GM12878 (cell line): ENCODE measurements around the gene CHD5. TPM values are rescaled to one million over a fixed set of nuclear protein-coding genes. Genes with fewer than 3 reads are reported as not detected.
A peak's percentile ranks its signal among the peaks of the same experiment; 100 is the strongest.

Experiments
- BCL11A ChIP-seq: IDR thresholded peaks from 2 replicates; pipeline ENCODE4 v1.6.1; 2011; ENCODE audit warnings: low read depth, low read length
- BMI1 ChIP-seq: fragments of 450-650 bp; IDR thresholded peaks from 2 replicates; pipeline ENCODE4 v1.6.1; 2016; ENCODE audit warnings: mild to moderate bottlenecking, moderate library complexity, borderline replicate concordance
- CBX3 ChIP-seq: fragments of 200-600 bp; sonication (generic); IDR thresholded peaks from 2 replicates; pipeline ENCODE4 v1.6.1; 2016; ENCODE audit warnings: low read depth, borderline replicate concordance
- CTCF ChIP-seq, 3 experiments: IDR thresholded peaks in 2 of 3; conservative IDR thresholded peaks in 1 of 3; 2 replicates each; pipeline ENCODE4 v1.5.1; 2011; ENCODE audit warnings: low read depth in 3 of 3, low read length in 3 of 3, mild to moderate bottlenecking in 3 of 3, control low read depth in 2 of 3, moderate library complexity in 2 of 3, inconsistent platforms in 1 of 3, mixed read lengths in 1 of 3; ENCODE audit not compliant: control insufficient read depth in 2 of 3, insufficient read depth in 1 of 3; ENCODE audit errors: extremely low read depth in 1 of 3
- EZH2 ChIP-seq: IDR thresholded peaks from 2 replicates; pipeline ENCODE4 v1.6.1; 2012; ENCODE audit warnings: low read depth, mild to moderate bottlenecking, control low read depth, inconsistent platforms, low read length, borderline replicate concordance; ENCODE audit not compliant: control insufficient read depth
- IRF3 ChIP-seq: fragments of 450-650 bp; IDR thresholded peaks from 2 replicates; pipeline ENCODE4 v1.6.1; 2014; ENCODE audit warnings: mild to moderate bottlenecking
- MEF2A ChIP-seq: IDR thresholded peaks from 2 replicates; pipeline ENCODE4 v1.6.1; 2011; ENCODE audit warnings: low read depth, mild to moderate bottlenecking, low read length, moderate library complexity; ENCODE audit not compliant: insufficient read depth
- NFYA ChIP-seq: IDR thresholded peaks from 2 replicates; pipeline ENCODE4 v1.6.1; 2011; ENCODE audit warnings: low read depth, mild to moderate bottlenecking, low read length, improper control_type of control experiment, borderline replicate concordance
- NRF1 ChIP-seq: conservative IDR thresholded peaks from 2 replicates; pipeline ENCODE4 v1.6.1; 2011; ENCODE audit warnings: mild to moderate bottlenecking, low read depth, low read length, improper control_type of control experiment
- POU2F2 ChIP-seq: IDR thresholded peaks from 3 replicates; pipeline ENCODE4 v1.6.1; 2011; ENCODE audit warnings: low read depth, mild to moderate bottlenecking, low read length, borderline replicate concordance
- RAD21 ChIP-seq: IDR thresholded peaks from 2 replicates; pipeline ENCODE4 v1.6.1; 2011; ENCODE audit warnings: mild to moderate bottlenecking, low read depth, low read length, moderate library complexity; ENCODE audit not compliant: insufficient read depth
- SP1 ChIP-seq: IDR thresholded peaks from one replicate; pipeline ENCODE4 v1.6.1; 2011; ENCODE audit warnings: low read depth, low read length
- SREBF1 ChIP-seq: IDR thresholded peaks from 2 replicates; pipeline ENCODE4 v1.6.1; 2012; ENCODE audit warnings: mild to moderate bottlenecking, low read length
- SUPT20H ChIP-seq: IDR thresholded peaks from 2 replicates; pipeline ENCODE4 v1.6.1; 2011; ENCODE audit warnings: low read depth, mild to moderate bottlenecking, low read length, moderate library complexity, borderline replicate concordance; ENCODE audit not compliant: control insufficient read depth
- TCF12 ChIP-seq: IDR thresholded peaks from 2 replicates; pipeline ENCODE4 v1.6.1; 2011; ENCODE audit warnings: low read depth, mild to moderate bottlenecking, low read length
- USF1 ChIP-seq: IDR thresholded peaks from 2 replicates; pipeline ENCODE4 v1.6.1; 2011; ENCODE audit warnings: borderline replicate concordance, low read depth, mild to moderate bottlenecking, moderate library complexity, mixed read lengths, low read length; ENCODE audit not compliant: insufficient read depth; ENCODE audit errors: extremely low read length
- ZNF207 ChIP-seq: fragments of 450-650 bp; IDR thresholded peaks from 2 replicates; pipeline ENCODE4 v1.6.1; 2014; ENCODE audit warnings: antibody characterized with exemption, mild to moderate bottlenecking, borderline replicate concordance
- ZNF592 ChIP-seq: fragments of 450-650 bp; IDR thresholded peaks from 2 replicates; pipeline ENCODE4 v1.6.1; 2017; ENCODE audit warnings: mild to moderate bottlenecking, moderate library complexity
- polyA plus RNA-seq, 11 experiments: library from polyadenylated mRNA; depleted of rRNA in 4 of 11; unstranded in 6 of 11; stranded (reverse) in 5 of 11; fragments of >200 nt; fragmentation: Nextera tagmentation in 4 of 11; fragmentation: Illumina TruSeq in 1 of 11; extraction: Ambion mirVana in 4 of 11; extraction: Trizol in 1 of 11; gene quantifications; 1 replicate in 1 of 11; 2 replicates in 10 of 11; pipeline versions ENCODE4 v1.2.1 to v1.2.3, GENCODE V29; 2011 to 2016; ENCODE audit warnings: inconsistent platforms in 2 of 11, missing spikeins in 2 of 11, low read depth in 1 of 11
- total RNA-seq, 4 experiments: library from RNA; depleted of rRNA in 3 of 4; stranded (reverse); fragments of >200 nt in 3 of 4; fragmentation: Illumina TruSeq in 1 of 4; extraction: Trizol in 1 of 4; gene quantifications; 2 replicates each; pipeline versions ENCODE4 v1.2.1 to v1.2.3, GENCODE V29; 2013 to 2021

Gene CHD5
- total and polyA plus RNA-seq, 10 of the 15 experiments (the other 5 are each of a cell fraction or from before 2014, with no cell fraction given) = 0.03 to 0.49 (median 0.13) TPM; not detected in 3

- TF ChIP-seq ZNF592 = no peak
- no peak for TF ChIP-seq EZH2
- TF ChIP-seq SUPT20H = no peak
- TF ChIP-seq BCL11A = no peak
- peak; percentile 29 to 53 (median 39); a peak in 3 of 6 replicates for TF ChIP-seq CTCF (IDR thresholded peaks at IDR 0.05 in 2 of 3, conservative IDR thresholded peaks at IDR 0.05 in 1 of 3; ENCODE audit: control insufficient read depth in 2 of 3, extremely low read depth in 1 of 3, insufficient read depth in 1 of 3, low read depth in 3 of 3, low read length in 3 of 3)
- TF ChIP-seq SREBF1 = no peak
- TF ChIP-seq IRF3 = no peak
- 0 out of 2 replicates have a peak, but pooled peaks have one; percentile 11 for TF ChIP-seq TCF12
- TF ChIP-seq BMI1 = no peak
- TF ChIP-seq CBX3 = no peak
- no peak for TF ChIP-seq ZNF207
- no peak for TF ChIP-seq SP1
- TF ChIP-seq USF1 = peak; percentile 18
- no peak for TF ChIP-seq NFYA
- no peak for TF ChIP-seq NRF1
- peak; percentile 36; the same call in 1 of the 2 replicates for TF ChIP-seq RAD21
- TF ChIP-seq MEF2A = no peak
- no peak for TF ChIP-seq POU2F2
- TF ChIP-seq, all 136 proteins: peak for 6
These were observed 38.5 kb downstream of the CHD5 start (continued) for GRCh38 chr1:6141592-6141991.
